HepG2 (cell line): ENCODE results near the gene ERP27. TPM values are rescaled to one million over a fixed set of nuclear protein-coding genes. Genes with fewer than 3 reads are reported as not detected.

Experiments used
- ATAC-seq: fragments of 200-7000 bp; cut with Tn5 transposase; 3 replicates; pipeline ENCODE4 v1.9.1; 2020; ENCODE audit warnings: mild to moderate bottlenecking, moderate library complexity
- BruUV-seq: library from RNA; stranded (reverse); fragments of 400-500 nt; replicated peaks from 2 replicates; lab custom pipeline; 2021; lab: Mats Ljungman, UMichigan
- CTCF ChIA-PET: fragments of 300-600 bp; formaldehyde crosslinking; extraction: SDS; loops from one replicate; lab custom pipeline; 2021; ENCODE audit warnings: low total read pairs, inconsistent platforms, low intra/inter-chr PET ratio; lab: Yijun Ruan, JAX
- POLR2A ChIA-PET: fragments of 350-600 bp; sonication (Branson Sonifier 250); formaldehyde crosslinking; loops from one replicate; lab custom pipeline; 2020; ENCODE audit warnings: antibody characterized with exemption, inconsistent platforms; lab: Yijun Ruan, JAX
- DNase-seq: peaks from one replicate; pipeline ENCODE4 v3.0.0-alpha.2; 2015; ENCODE audit warnings: low spot score
- FAIRE-seq: peaks from 3 replicates; lab custom pipeline; 2011; peaks lifted over from hg19 to GRCh38; lab: Jason Lieb, UNC
- H2AFZ ChIP-seq: one replicate; pipeline ENCODE4 v1.6.1; 2011; ENCODE audit warnings: low read length, inconsistent platforms
- H3K27ac ChIP-seq: fragments of 300-600 bp; 3 replicates; pipeline ENCODE4 v1.8.0; 2011; ENCODE audit warnings: mixed run types, mild to moderate bottlenecking, mixed read lengths, low read length, inconsistent platforms; ENCODE audit not compliant: insufficient read depth; ENCODE audit errors: extremely low read length
- H3K27me3 ChIP-seq, 2 experiments: fragments of 200-600 bp in 1 of 2; 2 replicates in 1 of 2; 3 replicates in 1 of 2; pipeline versions ENCODE4 v1.6.0 to v1.8.0; 2011; ENCODE audit warnings: low read length in 2 of 2, mild to moderate bottlenecking in 2 of 2, moderate library complexity in 2 of 2, inconsistent platforms in 1 of 2; ENCODE audit not compliant: insufficient read depth in 2 of 2, control insufficient read depth in 1 of 2
- H3K36me3 ChIP-seq, 2 experiments: fragments of 200-600 bp in 1 of 2; replicated peaks in 1 of 2; 2 replicates in 1 of 2; 3 replicates in 1 of 2; pipeline versions ENCODE4 v1.5.1 to v1.8.0; 2011; ENCODE audit warnings: low read length in 2 of 2, inconsistent platforms in 1 of 2; ENCODE audit not compliant: insufficient read depth in 2 of 2, control insufficient read depth in 1 of 2
- H3K4me1 ChIP-seq: 2 replicates; pipeline ENCODE4 v1.5.1; 2012; ENCODE audit warnings: low read length, inconsistent platforms; ENCODE audit not compliant: insufficient read depth
- H3K4me2 ChIP-seq: 2 replicates; pipeline ENCODE4 v1.6.0; 2011; ENCODE audit warnings: low read depth, low read length, inconsistent platforms
- H3K4me3 ChIP-seq, 3 experiments: fragments of 200-600 bp in 1 of 3; sonication (generic), shearing (Covaris generic) in 1 of 3; replicated peaks in 1 of 3; 2 replicates each; pipeline ENCODE4 v1.5.1; 2011 to 2016; ENCODE audit warnings: low read length in 3 of 3, inconsistent platforms in 2 of 3, low read depth in 2 of 3, mild to moderate bottlenecking in 2 of 3, control low read depth in 1 of 3, mixed read lengths in 1 of 3; ENCODE audit not compliant: insufficient read depth in 1 of 3
- H3K79me2 ChIP-seq: one replicate; pipeline ENCODE4 v1.6.1; 2011; ENCODE audit warnings: low read length, inconsistent platforms; ENCODE audit not compliant: insufficient read depth
- H3K9ac ChIP-seq: 2 replicates; pipeline ENCODE4 v1.6.0; 2011; ENCODE audit warnings: mild to moderate bottlenecking, low read depth, low read length, inconsistent platforms; ENCODE audit not compliant: insufficient read depth
- H3K9me3 ChIP-seq: 2 replicates; pipeline ENCODE4 v1.5.1; 2012; ENCODE audit warnings: mild to moderate bottlenecking, low read length
- H4K20me1 ChIP-seq: 2 replicates; pipeline ENCODE4 v1.6.0; 2011; ENCODE audit warnings: inconsistent platforms, mild to moderate bottlenecking, low read length, moderate library complexity; ENCODE audit not compliant: insufficient read depth
- CHD4 ChIP-seq: fragments of 200-600 bp; sonication (generic); IDR thresholded peaks from 2 replicates; pipeline ENCODE4 v1.7.0; 2017; ENCODE audit warnings: mild to moderate bottlenecking, low read length, borderline replicate concordance
- RCOR2 ChIP-seq: IDR thresholded peaks from 2 replicates; pipeline ENCODE4 v1.6.1; 2016; ENCODE audit warnings: missing biosample characterization, missing genetic modification reagents
- SKIL ChIP-seq: sonication (generic); formaldehyde crosslinking; IDR thresholded peaks from 2 replicates; pipeline ENCODE4 v1.8.0; 2022; ENCODE audit warnings: missing genetic modification reagents, mild to moderate bottlenecking, moderate library complexity, borderline replicate concordance
- TBP ChIP-seq: sonication (generic); formaldehyde crosslinking; IDR thresholded peaks from 2 replicates; pipeline ENCODE4 v1.5.0; 2020; ENCODE audit warnings: missing genetic modification reagents
- TFDP2 ChIP-seq: sonication (generic); formaldehyde crosslinking; IDR thresholded peaks from 2 replicates; pipeline ENCODE4 v1.4.0; 2020; ENCODE audit warnings: missing genetic modification reagents
- THYN1 ChIP-seq: sonication (generic); formaldehyde crosslinking; IDR thresholded peaks from 2 replicates; pipeline ENCODE4 v1.8.1; 2023; ENCODE audit warnings: low read depth, mild to moderate bottlenecking, moderate library complexity, missing genetic modification reagents, borderline replicate concordance
- ZNF207 ChIP-seq: fragments of 450-650 bp; IDR thresholded peaks from 2 replicates; pipeline ENCODE4 v1.6.1; 2016; ENCODE audit warnings: antibody characterized with exemption, borderline replicate concordance
- ZNF230 ChIP-seq: sonication (generic); formaldehyde crosslinking; IDR thresholded peaks from 2 replicates; pipeline ENCODE4 v1.4.0; 2020; ENCODE audit warnings: mild to moderate bottlenecking, missing genetic modification reagents
- ZNF549 ChIP-seq: sonication (generic); formaldehyde crosslinking; IDR thresholded peaks from 2 replicates; pipeline ENCODE4 v1.5.0; 2020; ENCODE audit warnings: missing genetic modification reagents
- ZNF580 ChIP-seq: IDR thresholded peaks from 2 replicates; pipeline ENCODE4 v1.6.1; 2016; ENCODE audit warnings: low read depth, borderline replicate concordance
- ZNF607 ChIP-seq: sonication (generic); formaldehyde crosslinking; IDR thresholded peaks from 2 replicates; pipeline ENCODE4 v1.5.1; 2020; ENCODE audit warnings: missing genetic modification reagents, mild to moderate bottlenecking, borderline replicate concordance
- ZNF784 ChIP-seq: sonication (generic); formaldehyde crosslinking; IDR thresholded peaks from 2 replicates; pipeline ENCODE4 v1.5.1; 2020; ENCODE audit warnings: missing genetic modification reagents, mild to moderate bottlenecking, borderline replicate concordance
- WGBS: methylation state at CpG from one replicate; pipeline ENCODE4 v1.1.6; 2017; ENCODE audit warnings: low lambda C conversion rate; 5-methylcytosine and 5-hydroxymethylcytosine counted together
- in situ Hi-C: cut with HindIII; loops from 2 replicates; pipeline ENCODE4 v1.10.0; 2017; ENCODE audit warnings: low pct_unique_long_range_greater_than_20kb; ENCODE audit not compliant: extremely low pct_ligation_motif_present
- intact Hi-C: fragments of 100-400 bp; cut with micrococcal nuclease; formaldehyde crosslinking; loops from one replicate; pipeline ENCODE4 v1.10.0; 2022; ENCODE audit not compliant: unreplicated experiment
- polyA plus RNA-seq, 8 experiments: library from polyadenylated mRNA; depleted of rRNA in 3 of 8; stranded (reverse) in 7 of 8; unstranded in 1 of 8; fragments of >200 nt; fragmentation: Illumina TruSeq in 4 of 8; extraction: Trizol in 4 of 8; gene quantifications; 2 replicates each; pipeline versions ENCODE4 v1.2.1 to v1.2.3, GENCODE V29; 2011 to 2016; ENCODE audit warnings: low read depth in 4 of 8, missing spikeins in 1 of 8, mixed read lengths in 1 of 8; ENCODE audit not compliant: insufficient read depth in 1 of 8
- total RNA-seq, 5 experiments: library from RNA; depleted of rRNA; stranded (reverse); fragments of >200 nt; fragmentation: Illumina TruSeq; extraction: Trizol; gene quantifications; 2 replicates each; pipeline ENCODE4 v1.2.3, GENCODE V29; 2016; ENCODE audit warnings: low read depth in 1 of 5

Gene ERP27
- total and polyA plus RNA-seq, 2 of the 13 experiments (the other 11 are each of a cell fraction or from before 2014, with no cell fraction given) = 1.8 to 6.6 TPM

GRCh38 chr12:14956024-14956891 is 17.9 kb upstream of the ERP27 start:
- H3K27ac ChIP-seq = no peak overlapping the region
- no peak for ATAC-seq
- DNase-seq = no peak
- no peak overlapping the region for H3K4me3 ChIP-seq
- CTCF ChIA-PET = no interaction called here
- no TSS peak for BruUV-seq
- H3K4me1 ChIP-seq = peaks cover 14% of the 10 kb centered on the region; the same call in 1 of the 2 replicates
- no peak overlapping the region for H3K4me2 ChIP-seq
- POLR2A ChIA-PET = no interaction called here
- 39% methylated on average over 9 of the region's 9 CpGs for whole genome bisulfite sequencing
- no peaks in the 10 kb centered on the region for H3K9me3 ChIP-seq
- no peaks in the 10 kb centered on the region for H3K27me3 ChIP-seq
- no peak for TF ChIP-seq ZNF784
- TF ChIP-seq, all 625 proteins: peak for 0
- Histone ChIP-seq H3K36me3 (no peaks in the 10 kb centered on the region), H3K79me2 (no peaks in the 10 kb centered on the region), H4K20me1 (no peaks in the 10 kb centered on the region), H2AFZ (no peak overlapping the region), H3K9ac (no peak overlapping the region)
- intact Hi-C loops = no loop called here
- in situ Hi-C loops = no loop called here
- FAIRE-seq = no peak

- no peaks in the 10 kb centered on the region for H3K9me3 ChIP-seq
- H3K27ac ChIP-seq = no peak overlapping the region
- H3K27me3 ChIP-seq = no peaks in the 10 kb centered on the region
- H3K9ac ChIP-seq = no peak overlapping the region
- DNase-seq (no peak), FAIRE-seq (no peak), ATAC-seq (no peak)
- CTCF ChIA-PET = no interaction called here
- in situ Hi-C loops (no loop called here), intact Hi-C loops (no loop called here)
- WGBS = 18% methylated on average over 4 of the region's 4 CpGs
- peaks cover 19% of the 10 kb centered on the region; the same call in 1 of the 2 replicates for H3K4me1 ChIP-seq
- H3K4me2 ChIP-seq = no peak overlapping the region
- H4K20me1 ChIP-seq = no peaks in the 10 kb centered on the region
- H3K4me3 ChIP-seq = no peak overlapping the region
- POLR2A ChIA-PET = no interaction called here
- H2AFZ ChIP-seq = no peak overlapping the region
- H3K36me3 ChIP-seq = no peaks in the 10 kb centered on the region
- no TSS peak for BruUV-seq
- no peaks in the 10 kb centered on the region for H3K79me2 ChIP-seq
- TF ChIP-seq SKIL (CRISPR knock-in tag) = no peak
- no peak for TF ChIP-seq TFDP2 (CRISPR knock-in tag)
- no peak for TF ChIP-seq CHD4
- TF ChIP-seq ZNF207 = no peak
- no peak for TF ChIP-seq THYN1 (CRISPR knock-in tag)
- TF ChIP-seq TBP (CRISPR knock-in tag) = no peak
- no peak for TF ChIP-seq RCOR2 (CRISPR knock-in tag)
- no peak for TF ChIP-seq ZNF580 (CRISPR knock-in tag)
- no peak for TF ChIP-seq ZNF230 (CRISPR knock-in tag)
- TF ChIP-seq ZNF549 = no peak
- TF ChIP-seq ZNF607 (CRISPR knock-in tag) = no peak
These were observed 15.9 kb upstream of the ERP27 start for GRCh38 chr12:14954269-14954668.
